GM18511 (cell line): ENCODE results near the gene ESR2.

ENCODE experiments used
- ATAC-seq: cut with Tn5 transposase; IDR thresholded peaks from one replicate; pipeline ENCODE4 v1.9.1; 2021; ENCODE audit warnings: mild to moderate bottlenecking, moderate library complexity; ENCODE audit not compliant: unreplicated experiment

ESR2 gene

GRCh38 chr14:64266239-64266638 lies 27.9 kb downstream of the ESR2 start:
- ATAC-seq, result peak; percentile 52

GRCh38 chr14:64265222-64265621 lies 28.9 kb downstream of the ESR2 start:
- no peak for ATAC-seq

GRCh38 chr14:64260418-64260817 lies 33.8 kb downstream of the ESR2 start:
- no peak for ATAC-seq

- ATAC-seq, result no peak
Measured at GRCh38 chr14:64255756-64256155, 38.4 kb downstream of the ESR2 start.

GRCh38 chr14:64253672-64254071 lies 40.5 kb downstream of the ESR2 start:
- no peak for ATAC-seq

GRCh38 chr14:64249363-64249762 lies 44.8 kb downstream of the ESR2 start:
- no peak for ATAC-seq

- ATAC-seq, result no peak
Measured at GRCh38 chr14:64248689-64249088, 45.5 kb downstream of the ESR2 start.

- ATAC-seq, result no peak
Measured at GRCh38 chr14:64247195-64247594, 47.0 kb downstream of the ESR2 start.

- no peak for ATAC-seq
Measured at GRCh38 chr14:64246688-64247087, 47.5 kb downstream of the ESR2 start.

- no peak for ATAC-seq
Measured at GRCh38 chr14:64245491-64245890, 48.7 kb downstream of the ESR2 start.

- ATAC-seq, result no peak
Measured at GRCh38 chr14:64244279-64244678, 49.9 kb downstream of the ESR2 start.

GRCh38 chr14:64238631-64239030 lies 55.5 kb downstream of the ESR2 start:
- ATAC-seq, result no peak

GRCh38 chr14:64238049-64238448 lies 56.1 kb downstream of the ESR2 start:
- ATAC-seq, result no peak

GRCh38 chr14:64235652-64236640 lies 58.2 kb downstream of the ESR2 start:
- peak; percentile 73 for ATAC-seq

- ATAC-seq, result no peak
Measured at GRCh38 chr14:64234877-64235651, 59.1 kb downstream of the ESR2 start.

GRCh38 chr14:64233531-64234190 lies 60.5 kb downstream of the ESR2 start:
- no peak for ATAC-seq

- ATAC-seq, result no peak
Measured at GRCh38 chr14:64232944-64233343, 61.2 kb downstream of the ESR2 start.

GRCh38 chr14:64232095-64232838 lies 61.9 kb downstream of the ESR2 start:
- ATAC-seq, result peak; percentile 44

GRCh38 chr14:64229489-64229888 lies 64.7 kb downstream of the ESR2 start:
- no peak for ATAC-seq

- ATAC-seq, result no peak
Measured at GRCh38 chr14:64227856-64228255, 66.3 kb downstream of the ESR2 start.
